SK-N-SH (cell line): ENCODE results near the gene FOXD3. TPM values are rescaled to one million over a fixed set of nuclear protein-coding genes. Genes with fewer than 3 reads are reported as not detected.

Experiments
- CTCF ChIA-PET: fragments of 300-600, 350-600 bp; formaldehyde crosslinking; extraction: SDS; loops from one replicate; lab custom pipeline; 2021; lab: Yijun Ruan, JAX
- POLR2A ChIA-PET: fragments of 350-600 bp; sonication (Branson Sonifier 250); formaldehyde crosslinking; extraction: SDS; loops from one replicate; lab custom pipeline; 2020; ENCODE audit warnings: antibody characterized with exemption, inconsistent platforms; lab: Yijun Ruan, JAX
- DNase-seq: peaks from one replicate; pipeline ENCODE4 v3.0.0; 2012
- H2AFZ ChIP-seq: fragments of 200-600 bp; sonication (generic); 2 replicates; pipeline ENCODE4 v1.8.1; 2016; ENCODE audit warnings: antibody characterized with exemption, mild to moderate bottlenecking, low read depth
- H3F3A ChIP-seq: fragments of 200-600 bp; sonication (generic); replicated peaks from 2 replicates; pipeline ENCODE3; 2016; ENCODE audit warnings: antibody characterized with exemption, mild to moderate bottlenecking; ENCODE audit not compliant: insufficient read depth
- H3K27ac ChIP-seq, 2 experiments: fragments of 200-500 bp in 1 of 2; fragments of 200-600 bp in 1 of 2; sonication (Bioruptor generic) in 1 of 2; sonication (generic), shearing (Covaris generic) in 1 of 2; 2 replicates each; pipeline versions ENCODE4 v1.5.1 to v1.6.1; 2014 to 2016; ENCODE audit warnings: low read depth in 2 of 2, inconsistent platforms in 1 of 2, low read length in 1 of 2, mild to moderate bottlenecking in 1 of 2, mixed read lengths in 1 of 2
- H3K27me3 ChIP-seq: fragments of 200-600 bp; sonication (generic), shearing (Covaris generic); 2 replicates; pipeline ENCODE4 v1.6.1; 2016; ENCODE audit warnings: mixed run types; ENCODE audit not compliant: insufficient read depth
- H3K36me3 ChIP-seq, 2 experiments: fragments of 200-500 bp in 1 of 2; fragments of 200-600 bp in 1 of 2; sonication (Bioruptor generic) in 1 of 2; sonication (generic) in 1 of 2; replicated peaks in 1 of 2; 2 replicates each; pipeline versions ENCODE3 to v1.5.1; 2014 to 2016; ENCODE audit warnings: low read length in 1 of 2, mild to moderate bottlenecking in 1 of 2; ENCODE audit not compliant: insufficient read depth in 2 of 2, control insufficient read depth in 1 of 2
- H3K4me1 ChIP-seq, 2 experiments: fragments of 200-500 bp in 1 of 2; fragments of 200-600 bp in 1 of 2; sonication (Bioruptor generic) in 1 of 2; sonication (generic), shearing (Covaris generic) in 1 of 2; 2 replicates each; pipeline versions ENCODE4 v1.5.1 to v1.6.1; 2014 to 2016; ENCODE audit warnings: low read depth in 1 of 2, low read length in 1 of 2, mixed run types in 1 of 2; ENCODE audit not compliant: insufficient read depth in 2 of 2, control insufficient read depth in 1 of 2
- H3K4me2 ChIP-seq: fragments of 200-600 bp; sonication (generic), shearing (Covaris generic); 2 replicates; pipeline ENCODE4 v1.6.1; 2017; ENCODE audit warnings: mixed run types
- H3K4me3 ChIP-seq, 2 experiments: fragments of 200-500 bp in 1 of 2; fragments of 200-600 bp in 1 of 2; sonication (Bioruptor generic) in 1 of 2; sonication (generic), shearing (Covaris generic) in 1 of 2; 2 replicates each; pipeline versions ENCODE4 v1.5.1 to v1.8.1; 2014 to 2016; ENCODE audit warnings: low read depth in 2 of 2, inconsistent platforms in 1 of 2, low read length in 1 of 2, mild to moderate bottlenecking in 1 of 2, mixed read lengths in 1 of 2, moderate library complexity in 1 of 2
- H3K79me2 ChIP-seq: fragments of 200-600 bp; sonication (generic); 2 replicates; pipeline ENCODE4 v1.8.1; 2017; ENCODE audit warnings: mild to moderate bottlenecking; ENCODE audit not compliant: insufficient read depth
- H3K9ac ChIP-seq: fragments of 200-600 bp; sonication (generic); 2 replicates; pipeline ENCODE4 v1.6.1; 2017; ENCODE audit warnings: mixed run types
- H3K9me2 ChIP-seq: fragments of 200-600 bp; sonication (generic); 2 replicates; pipeline ENCODE4 v1.6.1; 2017; ENCODE audit warnings: mixed run types
- H3K9me3 ChIP-seq: fragments of 200-600 bp; sonication (generic); 2 replicates; pipeline ENCODE4 v1.6.1; 2017; ENCODE audit warnings: mixed run types, mild to moderate bottlenecking, moderate library complexity
- H4K20me1 ChIP-seq: fragments of 200-600 bp; sonication (generic); 2 replicates; pipeline ENCODE4 v1.6.1; 2017; ENCODE audit warnings: mild to moderate bottlenecking, mixed run types; ENCODE audit not compliant: insufficient read depth
- CTCF ChIP-seq: fragments of 200-600 bp; sonication (generic); IDR thresholded peaks from 2 replicates; pipeline ENCODE4 v1.6.1; 2017; ENCODE audit warnings: antibody characterized with exemption, mild to moderate bottlenecking, moderate library complexity
- ELF1 ChIP-seq: IDR thresholded peaks from 2 replicates; pipeline ENCODE4 v1.4.0; 2012
- EZH2phosphoT487 ChIP-seq: fragments of 200-600 bp; sonication (generic); IDR thresholded peaks from 2 replicates; pipeline ENCODE4 v1.6.1; 2017; ENCODE audit warnings: low read depth, mixed run types, mild to moderate bottlenecking, antibody characterized with exemption, moderate library complexity, borderline replicate concordance
- FOSL2 ChIP-seq: IDR thresholded peaks from 2 replicates; pipeline ENCODE4 v1.4.0; 2012; ENCODE audit warnings: low read depth, mild to moderate bottlenecking, moderate library complexity, borderline replicate concordance
- FOXJ3 ChIP-seq: sonication (generic); formaldehyde crosslinking; IDR thresholded peaks from 2 replicates; pipeline ENCODE4 v1.5.1; 2020; ENCODE audit warnings: mild to moderate bottlenecking, missing genetic modification reagents
- JUND ChIP-seq: IDR thresholded peaks from 2 replicates; pipeline ENCODE4 v1.4.0; 2012
- MXI1 ChIP-seq: IDR thresholded peaks from 2 replicates; pipeline ENCODE4 v1.6.1; 2012; ENCODE audit warnings: mild to moderate bottlenecking, low read depth, low read length, improper control_type of control experiment
- NRF1 ChIP-seq: IDR thresholded peaks from 2 replicates; pipeline ENCODE4 v1.6.1; 2012; ENCODE audit warnings: low read depth, mild to moderate bottlenecking, low read length
- RCOR1 ChIP-seq: fragments of 150-350 bp; IDR thresholded peaks from 2 replicates; pipeline ENCODE4 v1.6.1; 2017; ENCODE audit warnings: antibody characterized with exemption, low read length
- RFX5 ChIP-seq: IDR thresholded peaks from 2 replicates; pipeline ENCODE4 v1.6.1; 2012; ENCODE audit warnings: mild to moderate bottlenecking, improper control_type of control experiment, low read length
- SIN3A ChIP-seq: IDR thresholded peaks from 2 replicates; pipeline ENCODE4 v1.6.1; 2012; ENCODE audit warnings: low read depth, mild to moderate bottlenecking, low read length, moderate library complexity, borderline replicate concordance
- SMC3 ChIP-seq: IDR thresholded peaks from 2 replicates; pipeline ENCODE4 v1.6.1; 2012; ENCODE audit warnings: low read depth, low read length, improper control_type of control experiment
- TCF12 ChIP-seq: IDR thresholded peaks from 2 replicates; pipeline ENCODE4 v1.4.0; 2012
- TEAD4 ChIP-seq: IDR thresholded peaks from 2 replicates; pipeline ENCODE4 v1.4.0; 2012; ENCODE audit warnings: mild to moderate bottlenecking, borderline replicate concordance; ENCODE audit not compliant: insufficient read depth
- WGBS: methylation state at CpG from one replicate; pipeline ENCODE4 v1.1.6; 2017; ENCODE audit warnings: low lambda C conversion rate; 5-methylcytosine and 5-hydroxymethylcytosine counted together
- polyA plus RNA-seq, 3 experiments: library from polyadenylated mRNA; depleted of rRNA; stranded (reverse); fragments of >200 nt; gene quantifications; 2 replicates each; pipeline ENCODE4 v1.2.3, GENCODE V29; 2012
- TF ChIP-seq, protein P1 (sequence below): IDR thresholded peaks from 2 replicates; pipeline ENCODE4 v1.4.0; 2012; ENCODE audit warnings: low read depth
- TF ChIP-seq, protein P2 (sequence below): IDR thresholded peaks from 2 replicates; pipeline ENCODE4 v1.4.0; 2012; ENCODE audit warnings: low read depth, borderline replicate concordance
- TF ChIP-seq, protein P3 (sequence below): IDR thresholded peaks from 2 replicates; pipeline ENCODE4 v1.6.1; 2012; ENCODE audit warnings: mild to moderate bottlenecking, low read depth, low read length, moderate library complexity

The FOXD3 gene
- polyA plus RNA-seq, 1 of the 3 experiments (the other 2 are of a cell fraction): not detected

DNA sequence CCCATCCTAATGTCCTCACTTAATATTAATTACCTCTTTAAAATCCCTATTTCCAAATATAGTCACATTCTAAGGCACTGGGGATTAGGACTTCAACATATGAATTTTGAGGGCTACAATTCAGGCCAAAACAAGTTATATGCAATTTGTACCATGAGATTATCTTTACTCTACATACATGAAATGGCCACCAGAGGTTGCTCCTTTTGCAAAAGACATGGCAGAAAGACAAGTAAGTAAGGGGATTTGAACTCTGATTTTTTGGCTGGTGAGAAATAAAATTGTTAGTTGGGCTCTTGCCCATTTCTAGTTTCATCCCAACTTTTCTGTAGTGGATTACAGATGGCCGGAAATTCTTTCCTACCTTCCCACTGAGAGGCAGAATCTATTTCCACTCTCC lies 40.2 kb downstream of the FOXD3 start:
- CTCF ChIA-PET: no interaction called here
- 71% methylated on average over 1 of the region's 1 CpG for WGBS

GRCh38 chr1:63363014-63363413 lies 40.6 kb downstream of the FOXD3 start:
- Histone ChIP-seq H3K4me1 (peaks cover 0 to 5% of the 10 kb centered on the region in 2 experiments; a peak in 1 of 4 replicates), H3K9me2 (no peaks in the 10 kb centered on the region), H3F3A (no peaks in the 10 kb centered on the region), H4K20me1 (no peaks in the 10 kb centered on the region), H3K36me3 (no peaks in the 10 kb centered on the region), H3K27me3 (no peaks in the 10 kb centered on the region; the same call in 1 of the 2 replicates), H3K9ac (no peak overlapping the region), H3K9me3 (no peaks in the 10 kb centered on the region), H2AFZ (no peak overlapping the region), H3K27ac (no peak overlapping the region), H3K79me2 (no peaks in the 10 kb centered on the region), H3K4me2 (no peak overlapping the region), H3K4me3 (no peak overlapping the region)
- TF ChIP-seq SIN3A (no peak), MXI1 (no peak)
- TF ChIP-seq, protein P1, sequence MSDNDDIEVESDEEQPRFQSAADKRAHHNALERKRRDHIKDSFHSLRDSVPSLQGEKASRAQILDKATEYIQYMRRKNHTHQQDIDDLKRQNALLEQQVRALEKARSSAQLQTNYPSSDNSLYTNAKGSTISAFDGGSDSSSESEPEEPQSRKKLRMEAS: no peak
- TF ChIP-seq, protein P2, sequence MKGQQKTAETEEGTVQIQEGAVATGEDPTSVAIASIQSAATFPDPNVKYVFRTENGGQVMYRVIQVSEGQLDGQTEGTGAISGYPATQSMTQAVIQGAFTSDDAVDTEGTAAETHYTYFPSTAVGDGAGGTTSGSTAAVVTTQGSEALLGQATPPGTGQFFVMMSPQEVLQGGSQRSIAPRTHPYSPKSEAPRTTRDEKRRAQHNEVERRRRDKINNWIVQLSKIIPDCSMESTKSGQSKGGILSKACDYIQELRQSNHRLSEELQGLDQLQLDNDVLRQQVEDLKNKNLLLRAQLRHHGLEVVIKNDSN: no peak
- DNase-seq: no peak
- ChIA-PET POLR2A (no interaction called here), CTCF (no interaction called here)
- 77% methylated on average over 5 of the region's 5 CpGs for WGBS

More for the DNA sequence above, 40.2 kb downstream of the FOXD3 start:
- TF ChIP-seq CTCF (peak; percentile 16; the same call in 1 of the 2 replicates), TCF12 (no peak)
- H3K27me3 ChIP-seq: no peaks in the 10 kb centered on the region; the same call in 1 of the 2 replicates
- H3K9ac ChIP-seq: no peak overlapping the region
- no peaks in the 10 kb centered on the region for H3F3A ChIP-seq
- no peaks in the 10 kb centered on the region for H3K79me2 ChIP-seq
- no peak overlapping the region for H3K4me2 ChIP-seq
- H2AFZ ChIP-seq: no peak overlapping the region
- H4K20me1 ChIP-seq: no peaks in the 10 kb centered on the region
- no peaks in the 10 kb centered on the region for H3K9me2 ChIP-seq
- no peak overlapping the region for H3K27ac ChIP-seq
- DNase-seq: no peak
- POLR2A ChIA-PET: no interaction called here
- H3K4me3 ChIP-seq: no peak overlapping the region
- peaks cover 0 to 5% of the 10 kb centered on the region in 2 experiments; a peak in 1 of 4 replicates for H3K4me1 ChIP-seq
- no peaks in the 10 kb centered on the region for H3K9me3 ChIP-seq
- no peaks in the 10 kb centered on the region for H3K36me3 ChIP-seq

GRCh38 chr1:63366908-63367214 lies 44.5 kb downstream of the FOXD3 start:
- H3K27ac ChIP-seq: peak overlapping the region in 1 of 2 experiments; percentile 60; a peak in 2 of 4 replicates
- peak overlapping the region; percentile 49 for H3K9ac ChIP-seq
- H3K4me3 ChIP-seq: peak overlapping the region; percentile 91 to 92
- H3K9me2 ChIP-seq: no peaks in the 10 kb centered on the region
- WGBS: 96% methylated on average over 7 of the region's 7 CpGs
- no peaks in the 10 kb centered on the region; the same call in 1 of the 2 replicates for H3K79me2 ChIP-seq
- ChIA-PET POLR2A (no interaction called here), CTCF (interaction anchor here (0.9 to 1.1 kb wide), 2 partner anchors 40 to 75 kb away, joined by 3 read pairs; no protein-coding TSS in a partner anchor)
- H3K9me3 ChIP-seq: no peaks in the 10 kb centered on the region
- H4K20me1 ChIP-seq: no peaks in the 10 kb centered on the region
- peak overlapping the region; percentile 83 for H3K4me2 ChIP-seq
- peaks cover 0 to 3% of the 10 kb centered on the region in 2 experiments for H3K36me3 ChIP-seq
- DNase-seq: no peak
- no peaks in the 10 kb centered on the region for H3F3A ChIP-seq
- H3K4me1 ChIP-seq: peaks cover 0 to 5% of the 10 kb centered on the region in 2 experiments; a peak in 1 of 4 replicates
- H2AFZ ChIP-seq: peak overlapping the region; percentile 99
- H3K27me3 ChIP-seq: no peaks in the 10 kb centered on the region
- TF ChIP-seq JUND: no peak
- TF ChIP-seq EZH2phosphoT487: no peak
- TF ChIP-seq MXI1: no peak
- TF ChIP-seq SIN3A: no peak
- no peak for TF ChIP-seq RCOR1
- TF ChIP-seq SMC3: no peak
- TF ChIP-seq TEAD4: no peak
- no peak for TF ChIP-seq NRF1
- no peak for TF ChIP-seq RFX5
- TF ChIP-seq, protein P3, sequence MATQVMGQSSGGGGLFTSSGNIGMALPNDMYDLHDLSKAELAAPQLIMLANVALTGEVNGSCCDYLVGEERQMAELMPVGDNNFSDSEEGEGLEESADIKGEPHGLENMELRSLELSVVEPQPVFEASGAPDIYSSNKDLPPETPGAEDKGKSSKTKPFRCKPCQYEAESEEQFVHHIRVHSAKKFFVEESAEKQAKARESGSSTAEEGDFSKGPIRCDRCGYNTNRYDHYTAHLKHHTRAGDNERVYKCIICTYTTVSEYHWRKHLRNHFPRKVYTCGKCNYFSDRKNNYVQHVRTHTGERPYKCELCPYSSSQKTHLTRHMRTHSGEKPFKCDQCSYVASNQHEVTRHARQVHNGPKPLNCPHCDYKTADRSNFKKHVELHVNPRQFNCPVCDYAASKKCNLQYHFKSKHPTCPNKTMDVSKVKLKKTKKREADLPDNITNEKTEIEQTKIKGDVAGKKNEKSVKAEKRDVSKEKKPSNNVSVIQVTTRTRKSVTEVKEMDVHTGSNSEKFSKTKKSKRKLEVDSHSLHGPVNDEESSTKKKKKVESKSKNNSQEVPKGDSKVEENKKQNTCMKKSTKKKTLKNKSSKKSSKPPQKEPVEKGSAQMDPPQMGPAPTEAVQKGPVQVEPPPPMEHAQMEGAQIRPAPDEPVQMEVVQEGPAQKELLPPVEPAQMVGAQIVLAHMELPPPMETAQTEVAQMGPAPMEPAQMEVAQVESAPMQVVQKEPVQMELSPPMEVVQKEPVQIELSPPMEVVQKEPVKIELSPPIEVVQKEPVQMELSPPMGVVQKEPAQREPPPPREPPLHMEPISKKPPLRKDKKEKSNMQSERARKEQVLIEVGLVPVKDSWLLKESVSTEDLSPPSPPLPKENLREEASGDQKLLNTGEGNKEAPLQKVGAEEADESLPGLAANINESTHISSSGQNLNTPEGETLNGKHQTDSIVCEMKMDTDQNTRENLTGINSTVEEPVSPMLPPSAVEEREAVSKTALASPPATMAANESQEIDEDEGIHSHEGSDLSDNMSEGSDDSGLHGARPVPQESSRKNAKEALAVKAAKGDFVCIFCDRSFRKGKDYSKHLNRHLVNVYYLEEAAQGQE: no peak
- TF ChIP-seq ELF1: no peak
- TF ChIP-seq FOSL2: no peak
- no peak for TF ChIP-seq FOXJ3 (CRISPR knock-in tag)
